C4-2B (cell line): ENCODE measurements around the gene ADGRG6.

Source experiments
- H3K27ac ChIP-seq: fragments of 450-650 bp; 2 replicates; pipeline ENCODE4 v1.5.1; 2017
- CTCF ChIP-seq: fragments of 450-650 bp; conservative IDR thresholded peaks from 2 replicates; pipeline ENCODE4 v1.5.1; 2017; ENCODE audit warnings: mild to moderate bottlenecking
- ZFX ChIP-seq: fragments of 450-650 bp; IDR thresholded peaks from 2 replicates; pipeline ENCODE4 v1.6.1; 2017

Gene ADGRG6

GRCh38 chr6:142408409-142408808 lies 106.6 kb downstream of the ADGRG6 start:
- TF ChIP-seq CTCF (peak; percentile 2; the same call in 1 of the 2 replicates), ZFX (no peak)
- H3K27ac ChIP-seq, result no peak overlapping the region

- H3K27ac ChIP-seq, result no peak overlapping the region
- TF ChIP-seq CTCF (no peak), ZFX (no peak)
Observed at GRCh38 chr6:142409794-142410193, 108.0 kb downstream of the ADGRG6 start.

GRCh38 chr6:142411145-142411544 lies 109.3 kb downstream of the ADGRG6 start:
- no peak for TF ChIP-seq CTCF
- no peak for TF ChIP-seq ZFX
- no peak overlapping the region for H3K27ac ChIP-seq

GRCh38 chr6:142412241-142412640 lies 110.4 kb downstream of the ADGRG6 start:
- no peak overlapping the region for H3K27ac ChIP-seq
- no peak for TF ChIP-seq CTCF
- no peak for TF ChIP-seq ZFX

- TF ChIP-seq ZFX (no peak), CTCF (no peak)
- H3K27ac ChIP-seq, result no peak overlapping the region
Observed at GRCh38 chr6:142412658-142413057, 110.9 kb downstream of the ADGRG6 start.

- TF ChIP-seq ZFX (no peak), CTCF (no peak)
- H3K27ac ChIP-seq, result no peak overlapping the region
Observed at GRCh38 chr6:142413111-142413510, 111.3 kb downstream of the ADGRG6 start.

GRCh38 chr6:142414462-142415250 lies 112.8 kb downstream of the ADGRG6 start:
- no peak overlapping the region for H3K27ac ChIP-seq
- no peak for TF ChIP-seq CTCF
- no peak for TF ChIP-seq ZFX
